MM.1S (cell line): ENCODE measurements around the gene VPS4A.

Experiments used
- CTCF ChIP-seq: fragments of 300-600 bp; sonication (generic); IDR thresholded peaks from 2 replicates; pipeline ENCODE4 v1.5.1; 2016; ENCODE audit warnings: antibody characterized with exemption, low read length, mixed read lengths
- EZH2 ChIP-seq: fragments of 300-600 bp; sonication (generic); optimal IDR thresholded peaks from 2 replicates; pipeline ENCODE3; 2017; ENCODE audit warnings: low read depth, mild to moderate bottlenecking, antibody characterized with exemption, low read length, mixed read lengths

DNA sequence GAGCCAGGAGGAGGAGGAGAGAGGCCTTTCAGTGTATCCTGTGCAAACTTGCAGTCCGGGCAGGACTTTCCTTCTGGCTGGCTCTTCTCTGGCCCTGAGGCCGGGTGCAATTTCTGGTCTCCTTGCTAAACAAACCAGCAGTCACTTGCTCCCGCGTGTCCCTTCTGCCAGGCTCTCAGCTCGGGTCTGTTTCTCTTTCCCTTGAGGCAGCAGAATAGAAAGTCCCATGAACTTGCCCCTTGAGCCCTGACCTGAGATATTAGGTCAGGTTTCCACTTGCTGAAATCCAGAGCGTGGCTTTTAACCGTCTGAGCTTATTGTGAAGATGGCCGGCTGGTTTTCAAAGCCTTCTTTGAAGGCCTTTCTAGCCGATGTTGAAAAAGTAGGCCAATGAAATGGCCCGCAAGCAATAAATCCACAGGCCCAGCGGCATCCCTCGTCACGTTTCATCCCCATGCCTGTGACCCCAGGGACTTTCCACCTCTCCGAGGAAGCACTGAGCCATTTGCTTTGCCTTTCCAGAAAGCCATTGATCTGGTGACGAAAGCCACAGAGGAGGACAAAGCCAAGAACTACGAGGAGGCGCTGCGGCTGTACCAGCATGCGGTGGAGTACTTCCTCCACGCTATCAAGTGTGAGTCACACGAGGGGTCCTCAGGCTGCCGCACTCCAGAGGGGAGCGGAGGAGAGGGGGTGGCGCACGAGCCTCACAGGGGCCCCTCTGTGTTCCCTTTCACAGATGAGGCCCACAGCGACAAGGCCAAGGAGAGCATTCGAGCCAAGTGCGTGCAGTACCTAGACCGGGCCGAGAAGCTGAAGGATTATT, 4.5 kb downstream of the VPS4A start:
- no peak for TF ChIP-seq EZH2
- TF ChIP-seq CTCF: no peak
